Gastrocnemius medialis (tissue), 4 donors: Measurements from ENCODE around the gene PDE9A. TPM values are rescaled to one million over a fixed set of nuclear protein-coding genes. Genes with fewer than 3 reads are reported as not detected.

Experiments
- ATAC-seq, 2 donors: fragments of 150-250 bp; one replicate each; pipeline ENCODE4 v1.9.1; 2016
- DNase-seq, 2 donors: peaks; one replicate each; pipeline ENCODE4 v3.0.0-alpha.2; 2019
- H3K27ac ChIP-seq, 4 donors: fragments of 200-600 bp; sonication (generic); 1 replicate in 1 of 4; 2 replicates in 3 of 4; pipeline ENCODE4 v1.5.1; 2016 to 2018; ENCODE audit warnings: mild to moderate bottlenecking in 2 of 4, moderate library complexity in 1 of 4
- H3K27me3 ChIP-seq, 3 donors: fragments of 200-600 bp; sonication (generic) in 2 of 3; 1 replicate in 1 of 3; 2 replicates in 2 of 3; pipeline versions ENCODE4 v1.5.1 to v1.6.0; 2016 to 2019; ENCODE audit warnings: mild to moderate bottlenecking in 1 of 3, moderate library complexity in 1 of 3
- H3K36me3 ChIP-seq, 2 donors: fragments of 200-600 bp; sonication (generic) in 1 of 2; one replicate each; pipeline ENCODE4 v1.5.1; 2017 to 2018
- H3K4me1 ChIP-seq, 2 donors: fragments of 200-600 bp; sonication (generic) in 1 of 2; one replicate each; pipeline ENCODE4 v1.5.1; 2016 to 2017; ENCODE audit warnings: mild to moderate bottlenecking in 2 of 2
- H3K4me3 ChIP-seq, 4 donors: fragments of 200-600 bp; sonication (generic) in 3 of 4; 1 replicate in 1 of 4; 2 replicates in 3 of 4; pipeline ENCODE4 v1.5.1; 2016 to 2019; ENCODE audit warnings: mild to moderate bottlenecking in 2 of 4
- H3K9me3 ChIP-seq, 3 donors: fragments of 200-600 bp; sonication (generic) in 2 of 3; 1 replicate in 1 of 3; 2 replicates in 2 of 3; pipeline ENCODE4 v1.5.1; 2016 to 2019
- CTCF ChIP-seq, 5 experiments: fragments of 450-650 bp in 3 of 5; fragments of 200-600 bp in 2 of 5; sonication (generic) in 2 of 5; IDR thresholded peaks in 4 of 5; conservative IDR thresholded peaks in 1 of 5; 1 replicate in 4 of 5; 2 replicates in 1 of 5; pipeline ENCODE4 v1.5.1; 2016 to 2019; ENCODE audit warnings: antibody characterized with exemption in 5 of 5, mild to moderate bottlenecking in 3 of 5, moderate library complexity in 3 of 5
- POLR2A ChIP-seq, 2 donors: fragments of 450-650 bp; IDR thresholded peaks; one replicate each; pipeline ENCODE4 v1.6.1; 2017; ENCODE audit warnings: antibody characterized with exemption in 2 of 2, mild to moderate bottlenecking in 2 of 2, moderate library complexity in 2 of 2
- in situ Hi-C, 4 donors: fragments of 200-750 bp; cut with MboI; loops; one replicate each; pipeline versions ENCODE4 v1.15.0 to v1.8.0; 2017; ENCODE audit warnings: low sequenced_read_pairs in 4 of 4
- intact Hi-C: fragments of 100-400 bp; cut with DNase I; formaldehyde crosslinking; loops from one replicate; pipeline ENCODE4 v1.15.1; 2023; ENCODE audit warnings: low total_unique reads
- total RNA-seq, 4 donors: library from RNA; depleted of rRNA; stranded (reverse); fragments of >200 nt; gene quantifications; one replicate each; pipeline versions ENCODE4 v1.1.0 to v1.2.3, GENCODE V29; 2016

Gene PDE9A
- total RNA-seq, 4 donors from 2014 or later = 1.4 to 4.5 (median 1.8) TPM

DNA sequence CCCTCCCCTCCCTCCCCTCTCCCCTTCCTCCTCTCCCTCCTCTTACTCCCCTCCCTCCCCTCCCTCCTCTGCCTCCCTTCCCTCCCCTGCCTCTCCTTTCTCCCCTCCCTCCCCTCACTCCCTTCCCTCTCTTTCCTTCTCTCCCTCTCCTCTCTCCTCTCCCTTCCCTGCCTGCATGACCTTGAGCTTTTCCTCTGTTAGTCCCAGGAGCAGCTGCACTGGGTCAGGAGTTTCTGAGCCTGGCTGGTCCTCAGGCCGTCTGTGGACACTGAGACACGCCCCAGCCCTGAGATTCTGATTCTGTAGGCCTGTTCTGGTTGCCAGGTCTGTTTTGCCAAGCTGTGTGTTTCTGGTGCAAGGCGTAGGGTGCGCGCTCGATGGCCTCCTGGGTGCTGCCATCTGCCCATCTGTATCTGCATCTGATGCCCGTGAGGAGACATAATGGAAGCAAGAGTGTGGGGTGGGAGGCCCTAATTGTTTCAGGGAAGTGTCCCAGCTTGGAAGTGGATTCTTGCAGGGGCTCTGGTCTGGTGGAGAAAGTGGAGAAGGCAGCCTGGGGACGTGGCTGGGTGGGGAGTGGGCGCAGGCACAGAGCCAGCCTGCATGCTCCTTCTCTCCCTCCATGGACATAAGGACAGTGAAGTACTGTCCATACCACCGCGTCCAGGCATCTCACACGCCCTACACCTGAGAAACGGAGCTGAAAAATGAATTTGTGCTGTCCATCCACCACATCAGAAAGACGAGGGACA is 128.7 kb downstream of the PDE9A start:
- TF ChIP-seq POLR2A (IDR thresholded peaks at IDR 0.05) (no peak), CTCF (IDR thresholded peaks at IDR 0.05 in 4 of 5, conservative IDR thresholded peaks at IDR 0.05 in 1 of 5) (no peak)
- peaks cover 32 to 45% (median 34%) of the 10 kb centered on the region in 3 donors for H3K27me3 ChIP-seq
- peak overlapping the region in 3 of 4 donors; percentile 52 to 76 (median 67) for H3K27ac ChIP-seq
- intact Hi-C loops (no loop called here), in situ Hi-C loops (loop anchor here in 1 of 4 donors (25.0 kb wide), 1 partner anchor 105 kb away; the partner anchor contains the start of genes NDUFV3 and WDR4)
- DNase-seq = no peak
- H3K4me3 ChIP-seq = no peak overlapping the region
- no peaks in the 10 kb centered on the region for H3K36me3 ChIP-seq
- ATAC-seq = no peak
- no peaks in the 10 kb centered on the region for H3K9me3 ChIP-seq
- H3K4me1 ChIP-seq = peaks cover 0 to 3% of the 10 kb centered on the region in 2 donors

GRCh38 chr21:42782723-42783242 is 129.4 kb downstream of the PDE9A start:
- intact Hi-C loops (no loop called here), in situ Hi-C loops (loop anchor here in 1 of 4 donors (25.0 kb wide), 1 partner anchor 105 kb away; the partner anchor contains the start of genes NDUFV3 and WDR4)
- H3K9me3 ChIP-seq = no peaks in the 10 kb centered on the region
- H3K4me1 ChIP-seq = peaks cover 0 to 3% of the 10 kb centered on the region in 2 donors
- no peak for DNase-seq
- no peak for ATAC-seq
- no peaks in the 10 kb centered on the region for H3K36me3 ChIP-seq
- TF ChIP-seq POLR2A (IDR thresholded peaks at IDR 0.05) = no peak
- TF ChIP-seq CTCF (IDR thresholded peaks at IDR 0.05 in 4 of 5, conservative IDR thresholded peaks at IDR 0.05 in 1 of 5) = no peak
- no peak overlapping the region for H3K4me3 ChIP-seq
- H3K27ac ChIP-seq = peak overlapping the region in 3 of 4 donors; percentile 67 to 76 (median 72)
- peaks cover 29 to 45% (median 32%) of the 10 kb centered on the region in 3 donors for H3K27me3 ChIP-seq

- Histone ChIP-seq H3K4me1 (peaks cover 0 to 3% of the 10 kb centered on the region in 2 donors), H3K36me3 (no peaks in the 10 kb centered on the region), H3K27me3 (peaks cover 29 to 44% (median 34%) of the 10 kb centered on the region in 3 donors), H3K9me3 (no peaks in the 10 kb centered on the region), H3K27ac (peak overlapping the region; percentile 60 to 76 (median 70)), H3K4me3 (peak overlapping the region in 1 of 4 donors; percentile 13)
- TF ChIP-seq POLR2A (IDR thresholded peaks at IDR 0.05) (no peak), CTCF (IDR thresholded peaks at IDR 0.05 in 4 of 5, conservative IDR thresholded peaks at IDR 0.05 in 1 of 5) (no peak)
- DNase-seq (no peak), ATAC-seq (peak in 1 of 2 donors; percentile 22)
- in situ Hi-C loops = loop anchor here in 1 of 4 donors (25.0 kb wide), 1 partner anchor 103 kb away; the partner anchor contains the start of genes NDUFV3 and WDR4
- intact Hi-C loops = no loop called here
Measured at GRCh38 chr21:42784276-42784675, 130.9 kb downstream of the PDE9A start.

DNA sequence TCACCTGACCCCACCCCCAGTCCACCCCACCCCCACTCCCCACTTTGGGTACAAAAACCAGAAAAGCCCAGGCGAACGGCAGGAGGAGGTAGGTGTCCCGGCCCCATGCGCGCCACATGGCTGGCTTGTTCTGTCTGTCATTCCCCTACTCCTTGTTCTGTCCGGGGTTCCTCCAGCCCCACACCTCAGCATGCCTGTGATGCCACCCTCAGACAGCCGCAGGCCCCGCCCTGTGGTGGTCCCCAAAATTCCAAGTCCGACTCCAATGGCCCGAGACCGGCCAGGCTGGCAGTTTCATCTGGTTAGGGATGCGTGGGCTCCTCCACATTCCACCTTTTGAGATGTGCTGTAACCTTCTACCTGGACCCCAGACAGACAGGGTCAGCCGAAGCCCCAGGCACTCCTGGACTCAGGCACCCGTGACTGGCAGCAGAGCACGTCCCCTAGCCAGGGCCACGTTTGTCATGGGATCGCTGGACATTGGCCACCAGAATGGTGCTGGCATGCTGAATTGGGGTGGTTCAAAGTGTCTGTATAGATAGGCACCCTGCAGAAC is 131.6 kb downstream of the PDE9A start:
- Histone ChIP-seq H3K9me3 (no peaks in the 10 kb centered on the region), H3K4me3 (no peak overlapping the region), H3K27me3 (peaks cover 22 to 37% (median 27%) of the 10 kb centered on the region in 3 donors), H3K27ac (peak overlapping the region in 3 of 4 donors; percentile 12 to 67 (median 15)), H3K36me3 (no peaks in the 10 kb centered on the region), H3K4me1 (peaks cover 0 to 3% of the 10 kb centered on the region in 2 donors)
- intact Hi-C loops = no loop called here
- no peak for DNase-seq
- no peak for TF ChIP-seq CTCF (IDR thresholded peaks at IDR 0.05 in 4 of 5, conservative IDR thresholded peaks at IDR 0.05 in 1 of 5)
- TF ChIP-seq POLR2A (IDR thresholded peaks at IDR 0.05) = no peak
- in situ Hi-C loops = loop anchor here in 1 of 4 donors (25.0 kb wide), 1 partner anchor 102 kb away; the partner anchor contains the start of genes NDUFV3 and WDR4
- ATAC-seq = no peak
